ENCODE data around the gene TUBGCP6.

The TUBGCP6 gene

GRCh38 chr22:50249341-50250248, 4.8 kb upstream of the TUBGCP6 start:
- DNase-seq: no peak

DNA sequence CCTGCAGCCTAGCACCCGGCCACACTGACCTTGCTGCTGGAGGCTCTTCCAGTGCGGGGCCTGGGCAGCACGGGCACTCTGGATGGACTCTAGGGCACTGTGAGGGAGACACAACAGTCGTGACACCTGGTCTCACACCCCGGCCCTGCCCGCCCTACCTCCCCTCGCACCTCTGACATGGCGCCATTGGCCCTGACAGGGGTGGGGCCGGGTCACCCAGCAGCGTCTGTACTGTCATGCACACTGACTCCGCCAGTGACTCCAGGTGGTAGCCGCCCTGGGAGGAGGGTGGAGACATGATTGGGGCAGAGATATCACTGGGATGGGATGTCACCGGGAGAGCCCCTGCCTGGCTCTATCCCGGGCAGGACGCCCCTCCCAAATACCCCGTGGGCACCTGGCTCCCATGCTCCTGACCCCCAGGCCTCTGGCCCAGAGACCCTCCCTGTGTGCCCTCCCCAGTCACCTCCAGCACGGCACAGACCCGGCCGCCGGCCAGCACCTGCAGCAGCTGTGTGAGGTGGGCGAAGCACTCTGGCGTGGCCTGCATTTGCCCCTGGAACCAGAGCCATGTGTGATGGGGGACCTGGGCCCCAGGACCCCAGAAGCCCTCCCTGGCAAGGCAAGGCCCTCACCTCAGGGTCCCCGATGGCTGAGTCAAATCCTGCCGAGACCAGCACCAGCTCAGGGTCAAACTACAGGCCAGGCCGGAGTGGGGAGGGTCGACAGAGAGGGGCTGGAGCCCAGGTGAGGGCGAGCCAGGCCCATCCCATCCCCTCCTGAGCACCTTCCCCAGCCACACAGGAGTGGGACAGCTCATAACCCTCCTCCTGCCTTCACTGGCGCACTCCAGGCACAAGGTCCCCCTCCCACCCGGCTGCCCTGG, 3.6 kb upstream of the TUBGCP6 start:
- no peak for DNase-seq

- DNase-seq: peak; percentile 1
Observed at GRCh38 chr22:50247748-50248147, 2.9 kb upstream of the TUBGCP6 start.

- peak; percentile 4 for DNase-seq
Observed at GRCh38 chr22:50246242-50247175, 1.7 kb upstream of the TUBGCP6 start.

- no peak for DNase-seq
Observed at GRCh38 chr22:50245214-50246072, 620 bp upstream of the TUBGCP6 start.

GRCh38 chr22:50243685-50244419, 971 bp downstream of the TUBGCP6 start:
- no peak for DNase-seq

DNA sequence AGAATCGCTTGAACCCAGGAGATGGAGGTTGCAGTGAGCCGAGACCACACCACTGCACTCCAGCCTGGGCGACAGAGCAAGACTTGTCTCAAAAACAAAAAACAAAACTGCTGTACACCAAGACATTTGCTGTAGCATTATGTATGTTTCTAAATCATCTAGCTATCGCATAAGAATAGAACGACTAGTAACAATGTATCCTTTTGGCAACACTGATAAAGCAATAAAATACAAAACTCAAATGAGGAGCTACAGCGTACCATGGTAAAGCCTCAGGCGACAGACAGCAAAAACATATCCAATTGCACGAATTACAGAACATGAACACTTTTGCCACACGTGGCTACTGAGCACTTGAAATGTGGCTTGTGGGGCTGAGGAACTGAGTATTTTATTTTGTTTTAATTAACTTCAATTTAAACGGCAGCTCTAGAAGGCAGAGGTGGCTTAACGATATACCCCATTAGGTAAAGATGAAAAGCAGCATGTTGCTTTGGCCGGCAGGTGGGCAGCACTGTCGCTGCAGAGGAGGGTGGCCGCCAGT, 2.3 kb downstream of the TUBGCP6 start:
- DNase-seq: no peak

DNA sequence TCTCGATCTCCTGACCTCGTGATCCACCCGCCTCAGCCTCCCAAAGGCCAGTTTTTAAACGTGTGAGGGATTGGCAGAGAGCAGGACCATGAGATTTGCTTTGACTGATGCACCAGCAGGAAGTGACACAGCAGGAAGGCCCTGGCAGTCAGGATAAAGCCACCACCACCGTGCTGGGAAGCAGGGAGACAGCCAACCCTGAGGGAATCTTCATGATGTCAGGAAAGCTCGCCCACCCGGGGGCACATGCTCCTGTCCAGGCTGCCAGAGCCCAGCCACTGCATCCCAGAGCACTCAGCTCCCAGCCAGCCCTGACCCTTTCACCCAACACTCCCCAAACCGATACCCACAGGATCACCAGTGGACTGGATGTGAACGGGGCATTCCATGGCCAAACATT, 6.1 kb downstream of the TUBGCP6 start:
- no peak for DNase-seq

DNA sequence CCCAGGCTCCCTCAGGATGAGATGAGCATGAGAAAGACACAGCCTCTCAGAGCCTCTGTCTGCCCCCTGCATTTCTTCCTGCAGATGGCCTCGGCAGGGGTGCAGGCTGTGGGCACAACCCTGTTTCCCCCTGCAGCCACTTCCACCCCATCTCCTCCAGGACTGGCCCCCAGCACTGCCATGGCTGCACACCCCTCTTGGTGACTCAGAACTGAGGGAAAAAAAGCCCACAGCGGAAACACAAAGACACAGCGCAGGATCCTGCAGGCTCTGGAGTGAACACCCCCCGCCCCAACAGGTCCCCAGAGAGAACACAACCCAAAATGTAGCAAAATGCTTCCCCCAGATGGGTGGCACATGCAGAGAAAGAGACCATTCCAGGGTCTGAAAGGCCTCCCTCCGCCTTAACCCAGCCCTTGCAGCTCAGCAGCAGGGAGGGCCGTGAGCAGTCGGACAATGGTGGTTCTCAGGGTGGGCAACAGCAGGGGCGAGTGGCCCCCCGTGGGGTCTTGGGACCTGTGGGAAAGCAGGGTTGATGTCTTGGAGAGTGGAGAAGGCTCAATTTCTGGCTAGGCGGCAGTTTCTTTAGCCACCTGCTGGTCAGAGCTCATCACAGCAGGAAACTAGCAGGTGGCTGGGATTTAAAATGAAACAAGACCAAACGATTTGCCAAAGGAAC, 8.0 kb downstream of the TUBGCP6 start:
- peak; percentile 3 for DNase-seq

DNA sequence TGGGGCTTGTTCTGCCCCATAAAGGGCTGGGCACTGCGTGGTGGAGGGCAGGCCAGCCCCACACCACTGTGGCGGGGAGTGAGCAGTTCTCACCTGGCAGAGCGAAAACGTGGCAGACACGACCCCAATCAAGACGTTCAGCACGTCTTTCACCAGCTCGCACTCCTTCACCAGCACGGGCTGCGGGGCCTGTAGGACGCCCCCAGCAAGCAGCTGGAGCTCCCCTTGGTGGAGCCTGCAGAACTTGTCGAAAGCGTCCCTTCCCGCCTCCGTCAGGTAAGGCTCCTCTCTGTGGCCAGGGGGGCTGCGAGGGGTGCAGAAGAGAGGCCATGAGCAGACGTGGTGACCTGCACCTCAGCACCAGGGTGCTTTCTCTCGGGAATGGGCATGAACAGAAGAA, 11.6 kb downstream of the TUBGCP6 start:
- no peak for DNase-seq

GRCh38 chr22:50232481-50233151, 12.2 kb downstream of the TUBGCP6 start:
- DNase-seq: no peak

DNA sequence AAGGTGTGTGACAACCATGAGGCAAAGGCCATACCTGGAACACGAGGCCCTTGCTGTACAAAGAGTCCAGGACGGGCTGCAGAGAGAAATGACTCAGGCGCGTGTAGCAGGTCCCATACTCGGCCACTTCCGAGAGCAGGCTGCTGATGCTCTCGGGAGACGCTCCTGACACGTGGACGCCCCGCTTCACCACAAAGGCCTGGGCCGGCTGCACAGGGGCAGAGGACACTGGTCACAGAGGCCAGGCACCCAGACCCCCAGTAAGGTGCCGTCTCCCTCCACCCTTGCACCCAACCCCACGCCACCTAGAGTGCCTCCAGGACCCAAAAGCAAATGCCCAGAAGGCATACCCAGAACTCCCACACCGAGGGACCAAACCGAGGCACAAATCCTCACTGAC, 15.5 kb downstream of the TUBGCP6 start:
- no peak for DNase-seq

DNA sequence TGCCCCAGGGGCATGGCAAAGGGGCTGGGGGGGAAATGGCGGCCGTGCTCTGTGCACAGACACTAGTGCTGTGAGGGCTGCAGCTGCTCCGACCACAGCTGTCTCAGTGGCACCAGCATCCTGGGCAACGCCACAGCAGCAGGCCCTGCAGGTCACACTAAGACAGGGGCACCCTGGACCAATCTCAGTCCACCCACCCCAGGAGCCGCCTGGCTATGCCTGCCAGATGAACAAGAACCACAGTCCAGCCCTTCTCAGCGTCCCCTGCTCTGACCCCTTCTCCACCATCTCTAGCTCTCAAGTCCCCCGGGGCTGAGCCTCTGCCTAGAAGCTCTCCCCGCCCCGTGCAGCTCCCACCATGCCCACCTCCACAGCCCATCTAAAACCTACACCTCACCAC, 16.5 kb downstream of the TUBGCP6 start:
- DNase-seq: no peak

DNA sequence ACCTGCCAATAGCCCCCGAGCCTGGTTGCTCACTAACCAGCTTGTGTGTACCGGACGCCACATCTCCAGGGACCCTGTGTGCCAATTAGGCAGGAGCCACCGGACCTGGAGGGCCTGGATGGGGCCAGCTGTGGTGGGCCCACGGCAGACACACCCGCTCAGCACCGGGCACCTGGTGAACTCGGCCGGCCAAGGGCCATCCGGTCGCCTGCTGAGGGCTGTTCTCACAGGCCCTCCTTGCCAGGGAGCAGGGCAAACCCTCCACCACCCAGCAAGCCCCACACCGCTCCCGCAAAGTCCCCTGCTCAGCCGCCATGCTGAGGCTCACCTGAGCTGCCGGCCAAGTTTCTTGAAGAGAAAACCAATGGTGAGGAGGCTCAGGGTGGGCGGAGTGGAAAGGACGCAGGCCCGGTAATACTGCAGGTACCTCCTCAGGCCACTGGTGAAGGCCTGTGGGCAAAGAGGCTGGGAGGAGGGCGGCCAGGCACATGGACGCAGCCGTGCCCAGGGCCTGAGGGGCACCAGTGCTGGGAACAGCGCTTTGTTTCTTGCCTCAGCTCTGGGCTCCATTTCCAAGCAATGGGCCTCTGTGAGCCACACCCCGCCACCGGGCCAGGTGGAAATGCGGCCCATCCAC, 17.1 kb downstream of the TUBGCP6 start:
- DNase-seq: no peak

GRCh38 chr22:50226875-50227165, 18.0 kb downstream of the TUBGCP6 start:
- no peak for DNase-seq

DNA sequence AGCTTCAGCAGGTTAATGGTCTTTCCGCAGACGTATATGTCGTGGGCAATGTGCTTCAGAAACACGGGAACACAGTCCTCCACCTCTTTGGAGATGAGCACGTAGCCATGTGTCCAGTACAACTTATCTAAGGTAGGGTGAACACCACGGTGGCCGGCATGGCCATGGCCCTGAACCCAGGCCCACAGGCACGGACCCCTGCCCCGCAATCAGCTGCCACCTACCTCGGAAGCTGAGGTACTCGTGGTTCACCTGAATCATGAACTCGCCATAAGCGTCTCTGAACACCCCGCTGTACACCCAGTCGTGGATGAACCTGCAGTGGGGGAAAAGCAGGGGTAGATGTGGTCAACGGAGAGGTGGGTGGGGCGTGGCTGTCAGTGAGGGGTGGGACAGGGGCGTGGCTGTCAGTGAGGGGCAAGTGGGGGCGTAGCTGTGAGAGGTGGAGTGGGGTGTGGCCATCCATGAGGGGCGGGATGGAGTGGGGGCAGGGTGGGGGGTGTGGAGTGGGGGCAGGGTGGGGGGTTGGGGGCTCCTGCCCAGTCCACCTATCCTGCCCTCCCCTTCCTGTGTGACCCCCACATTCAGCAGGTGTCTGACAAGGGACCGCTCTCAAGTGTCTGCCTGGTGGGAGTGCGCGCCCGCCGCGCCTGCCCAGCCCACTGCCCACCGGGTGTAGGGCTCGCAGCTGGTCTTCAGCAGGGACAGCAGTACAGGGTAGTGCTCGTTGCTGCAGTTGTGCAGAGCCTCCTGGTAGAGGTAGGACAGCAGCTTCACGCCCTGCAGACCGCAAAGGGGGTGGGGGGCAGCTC, 18.6 kb downstream of the TUBGCP6 start:
- DNase-seq: no peak

DNA sequence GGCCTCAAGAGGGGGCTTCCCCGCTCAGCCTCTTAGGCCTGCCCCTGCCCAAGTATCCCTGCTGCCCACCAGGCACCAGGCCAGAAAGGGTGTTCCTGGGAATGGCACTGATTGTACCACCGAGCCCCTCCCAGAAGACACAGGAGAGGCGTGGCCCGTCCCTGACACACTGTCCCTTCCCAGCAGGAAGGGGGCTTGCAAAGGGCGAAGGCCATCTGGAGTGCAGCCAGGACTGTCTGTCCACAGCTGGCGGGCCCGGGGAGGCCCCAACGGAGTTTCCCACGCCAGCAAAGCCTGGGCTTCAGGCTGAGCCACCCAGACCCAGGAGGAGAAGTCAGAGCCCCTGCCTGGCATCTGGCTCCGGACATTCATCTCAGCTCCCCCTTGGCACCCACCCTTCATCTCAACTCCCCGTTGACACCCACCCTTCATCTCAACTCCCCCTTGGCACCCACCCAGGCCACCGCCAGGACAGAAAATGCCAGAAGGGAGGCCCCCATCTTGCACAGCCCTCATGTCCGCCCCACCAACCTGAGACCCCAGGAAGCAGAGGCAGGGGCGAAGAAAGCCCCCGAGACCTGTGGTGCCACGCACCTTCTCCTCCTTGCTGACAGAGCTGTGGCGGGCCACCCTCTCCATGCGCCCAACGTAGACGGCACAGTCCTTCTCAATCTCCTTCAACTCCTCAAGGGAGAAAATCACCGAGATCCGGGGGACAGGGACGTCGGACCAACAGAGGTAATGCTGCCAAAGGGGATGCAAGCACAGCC, 19.4 kb downstream of the TUBGCP6 start:
- DNase-seq: no peak

- no peak for DNase-seq
Observed at GRCh38 chr22:50224071-50224470, 20.8 kb downstream of the TUBGCP6 start.

Data from kidney glomerular epithelial cell (primary cell).